ENCODE results near the gene YARS2. TPM values are rescaled to one million over a fixed set of nuclear protein-coding genes. Genes with fewer than 3 reads are reported as not detected.

Gene YARS2
- total RNA-seq, 1 experiment from 2014 or later: 41.4 TPM

DNA sequence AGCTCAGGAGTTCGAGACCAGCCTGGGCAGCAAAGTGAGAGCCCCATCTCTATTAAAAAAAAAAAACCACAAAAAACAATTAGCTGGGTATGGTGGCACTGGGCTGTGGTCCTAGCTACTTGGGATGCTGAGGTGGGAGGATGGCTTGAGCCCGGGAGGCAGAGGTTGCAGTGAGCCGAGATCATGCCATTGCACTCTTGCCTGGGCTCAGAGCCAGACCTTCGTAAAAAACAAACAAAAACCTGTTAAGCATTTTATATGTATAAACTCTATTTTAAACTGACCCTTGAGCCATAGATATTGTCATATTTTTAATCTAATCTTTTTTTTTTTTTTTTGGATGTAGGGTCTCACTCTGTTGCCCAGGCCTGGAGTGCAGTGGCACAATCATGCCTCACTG is 40.9 kb downstream of the YARS2 start:
- H3K9me3 Mint-ChIP-seq: no peaks in the 10 kb centered on the region
- H3K4me2 ChIP-seq (ENCODE audit: insufficient read depth, insufficient read length, low read length): no peak overlapping the region
- H3K79me2 ChIP-seq (ENCODE audit: insufficient read depth, low read length): no peaks in the 10 kb centered on the region
- no peaks in the 10 kb centered on the region for H3K9me3 ChIP-seq (ENCODE audit: control insufficient read depth, low read depth, low read length)
- no peaks in the 10 kb centered on the region for H3K27me3 ChIP-seq (ENCODE audit: insufficient read depth, low read length)
- no peaks in the 10 kb centered on the region for H3K4me1 Mint-ChIP-seq
- no CpG with 5 or more reads among the region's 4 CpGs for WGBS (ENCODE audit: extremely low coverage, insufficient read length, low lambda C conversion rate)
- no peak overlapping the region for H3K23ac ChIP-seq (ENCODE audit: insufficient read length, low read depth, low read length)
- H3K36me3 Mint-ChIP-seq (ENCODE audit: insufficient read depth in 1 of 3, low read depth in 3 of 3): peaks cover 9 to 45% (median 30%) of the 10 kb centered on the region in 3 experiments
- no peak overlapping the region for H4K8ac ChIP-seq (replicated peaks; ENCODE audit: insufficient read length, low read depth, low read length)
- no peak overlapping the region for H2BK120ac ChIP-seq (ENCODE audit: low read depth, low read length, poor library complexity, severe bottlenecking)
- TF ChIP-seq, protein P1, sequence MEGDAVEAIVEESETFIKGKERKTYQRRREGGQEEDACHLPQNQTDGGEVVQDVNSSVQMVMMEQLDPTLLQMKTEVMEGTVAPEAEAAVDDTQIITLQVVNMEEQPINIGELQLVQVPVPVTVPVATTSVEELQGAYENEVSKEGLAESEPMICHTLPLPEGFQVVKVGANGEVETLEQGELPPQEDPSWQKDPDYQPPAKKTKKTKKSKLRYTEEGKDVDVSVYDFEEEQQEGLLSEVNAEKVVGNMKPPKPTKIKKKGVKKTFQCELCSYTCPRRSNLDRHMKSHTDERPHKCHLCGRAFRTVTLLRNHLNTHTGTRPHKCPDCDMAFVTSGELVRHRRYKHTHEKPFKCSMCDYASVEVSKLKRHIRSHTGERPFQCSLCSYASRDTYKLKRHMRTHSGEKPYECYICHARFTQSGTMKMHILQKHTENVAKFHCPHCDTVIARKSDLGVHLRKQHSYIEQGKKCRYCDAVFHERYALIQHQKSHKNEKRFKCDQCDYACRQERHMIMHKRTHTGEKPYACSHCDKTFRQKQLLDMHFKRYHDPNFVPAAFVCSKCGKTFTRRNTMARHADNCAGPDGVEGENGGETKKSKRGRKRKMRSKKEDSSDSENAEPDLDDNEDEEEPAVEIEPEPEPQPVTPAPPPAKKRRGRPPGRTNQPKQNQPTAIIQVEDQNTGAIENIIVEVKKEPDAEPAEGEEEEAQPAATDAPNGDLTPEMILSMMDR (conservative IDR thresholded peaks at IDR 0.05): no peak
- no peak overlapping the region for H3K27ac ChIP-seq (ENCODE audit: insufficient read length, low read depth, low read length)
- no peaks in the 10 kb centered on the region for H3K23me2 ChIP-seq (ENCODE audit: insufficient read length, low read depth, low read length, poor library complexity, severe bottlenecking)
- no peaks in the 10 kb centered on the region for H3K27me3 Mint-ChIP-seq (ENCODE audit: low read depth)
- H3K27ac Mint-ChIP-seq: no peak overlapping the region
- H4K5ac ChIP-seq (ENCODE audit: insufficient read length, low read depth, low read length): no peak overlapping the region
- no peak overlapping the region for H2BK15ac ChIP-seq (ENCODE audit: low read depth, low read length)
- no peak overlapping the region for H2BK5ac ChIP-seq (ENCODE audit: insufficient read length, low read length)
- DNase-seq: no peak
- no peak overlapping the region for H2BK12ac ChIP-seq (ENCODE audit: insufficient read length, low read depth, low read length)
- H2AK5ac ChIP-seq (ENCODE audit: insufficient read length, low read length): no peak overlapping the region
- H4K20me1 ChIP-seq (ENCODE audit: control insufficient read depth, insufficient read depth, insufficient read length): no peaks in the 10 kb centered on the region
- H3K56ac ChIP-seq (ENCODE audit: insufficient read length, low read depth, low read length): no peak overlapping the region
- no peak overlapping the region for H2BK20ac ChIP-seq (ENCODE audit: low read depth, low read length, poor library complexity, severe bottlenecking)
- H3K79me1 ChIP-seq (ENCODE audit: insufficient read depth, low read depth, low read length, poor library complexity, severe bottlenecking): no peaks in the 10 kb centered on the region
- no peaks in the 10 kb centered on the region for H3K4me1 ChIP-seq (ENCODE audit: insufficient read depth, low read length)
- no peak overlapping the region for H2AFZ ChIP-seq (ENCODE audit: low read length)
- H3K18ac ChIP-seq (ENCODE audit: insufficient read length, low read depth, low read length): no peak overlapping the region
- no peak overlapping the region for H3T11ph ChIP-seq (ENCODE audit: low read length)
- H3K4me3 Mint-ChIP-seq: no peak overlapping the region
- H3K9ac ChIP-seq (ENCODE audit: extremely low read depth, insufficient read length, low read length): no peak overlapping the region
- H3K14ac ChIP-seq (ENCODE audit: insufficient read depth, low read length): no peak overlapping the region
- no peak overlapping the region for H4K91ac ChIP-seq (ENCODE audit: insufficient read length, low read depth, low read length)
- H3K4ac ChIP-seq (ENCODE audit: low read depth, low read length): no peak overlapping the region
